T-helper 9 cell (primary cell): ENCODE measurements around the gene CNNM2.

Experiments used
- DNase-seq: peaks from one replicate; pipeline ENCODE4 v3.0.0-alpha.2; 2020

CNNM2 gene

GRCh38 chr10:103077491-103078308 lies 159.6 kb downstream of the CNNM2 start:
- no peak for DNase-seq

GRCh38 chr10:103078309-103078615 lies 160.2 kb downstream of the CNNM2 start:
- no peak for DNase-seq

GRCh38 chr10:103078676-103079075 lies 160.6 kb downstream of the CNNM2 start:
- no peak for DNase-seq

- DNase-seq, result no peak
These were observed 161.0 kb downstream of the CNNM2 start for GRCh38 chr10:103079100-103079499.

- no peak for DNase-seq
These were observed 161.9 kb downstream of the CNNM2 start for GRCh38 chr10:103079946-103080345.

- DNase-seq, result no peak
These were observed 162.9 kb downstream of the CNNM2 start for GRCh38 chr10:103080891-103081581.

GRCh38 chr10:103082683-103083082 lies 164.6 kb downstream of the CNNM2 start:
- DNase-seq, result no peak

- no peak for DNase-seq
These were observed 165.3 kb downstream of the CNNM2 start for GRCh38 chr10:103083266-103083976.

- DNase-seq, result no peak
These were observed 165.9 kb downstream of the CNNM2 start for GRCh38 chr10:103083977-103084320.

- no peak for DNase-seq
These were observed 168.2 kb downstream of the CNNM2 start for GRCh38 chr10:103086261-103086660.

- DNase-seq, result no peak
These were observed 168.7 kb downstream of the CNNM2 start for GRCh38 chr10:103086799-103087198.

GRCh38 chr10:103089493-103089892 lies 171.4 kb downstream of the CNNM2 start:
- no peak for DNase-seq

GRCh38 chr10:103090911-103091310 lies 172.8 kb downstream of the CNNM2 start:
- no peak for DNase-seq

- no peak for DNase-seq
These were observed 176.9 kb downstream of the CNNM2 start for GRCh38 chr10:103095005-103095404.

GRCh38 chr10:103096130-103096529 lies 178.0 kb downstream of the CNNM2 start:
- no peak for DNase-seq

GRCh38 chr10:103098240-103098639 lies 180.1 kb downstream of the CNNM2 start:
- no peak for DNase-seq

- DNase-seq, result no peak
These were observed 182.5 kb downstream of the CNNM2 start for GRCh38 chr10:103100620-103101019.

GRCh38 chr10:103102195-103102594 lies 184.1 kb downstream of the CNNM2 start:
- DNase-seq, result no peak

- no peak for DNase-seq
These were observed 185.9 kb downstream of the CNNM2 start for GRCh38 chr10:103103989-103104388.

- DNase-seq, result no peak
These were observed 186.6 kb downstream of the CNNM2 start for GRCh38 chr10:103104721-103105120.

- no peak for DNase-seq
These were observed 187.4 kb downstream of the CNNM2 start for GRCh38 chr10:103105462-103105861.

GRCh38 chr10:103106539-103106938 lies 188.4 kb downstream of the CNNM2 start:
- no peak for DNase-seq

GRCh38 chr10:103109821-103110220 lies 191.7 kb downstream of the CNNM2 start:
- no peak for DNase-seq

- no peak for DNase-seq
These were observed 192.3 kb downstream of the CNNM2 start for GRCh38 chr10:103110407-103110806.
